Activated naive CD8-positive, alpha-beta T cell treated with anti-CD3 and anti-CD28 coated beads, Interleukin-2, amount 50 U/mL, for 16 hours (primary cell): ENCODE data around the gene ATP2A3.

Experiments used
- DNase-seq: peaks from one replicate; pipeline ENCODE4 v3.0.0-alpha.2; 2020; ENCODE audit warnings: low read depth, low spot score

Gene ATP2A3

GRCh38 chr17:3928406-3928805 lies 35.8 kb downstream of the ATP2A3 start:
- DNase-seq, result no peak

GRCh38 chr17:3927628-3928340 lies 36.5 kb downstream of the ATP2A3 start:
- DNase-seq, result no peak

GRCh38 chr17:3926860-3927627 lies 37.2 kb downstream of the ATP2A3 start:
- no peak for DNase-seq

GRCh38 chr17:3925684-3926485 lies 38.4 kb downstream of the ATP2A3 start:
- no peak for DNase-seq

- no peak for DNase-seq
Measured at GRCh38 chr17:3924512-3925350, 39.5 kb downstream of the ATP2A3 start.

GRCh38 chr17:3923466-3924190 lies 40.6 kb downstream of the ATP2A3 start:
- DNase-seq, result no peak

GRCh38 chr17:3922765-3923164 lies 41.5 kb downstream of the ATP2A3 start:
- DNase-seq, result no peak

GRCh38 chr17:3921502-3922319 lies 42.5 kb downstream of the ATP2A3 start:
- DNase-seq, result no peak

- no peak for DNase-seq
Measured at GRCh38 chr17:3921006-3921405, 43.2 kb downstream of the ATP2A3 start.

- DNase-seq, result no peak
Measured at GRCh38 chr17:3919123-3919624, 45.1 kb downstream of the ATP2A3 start.

DNA sequence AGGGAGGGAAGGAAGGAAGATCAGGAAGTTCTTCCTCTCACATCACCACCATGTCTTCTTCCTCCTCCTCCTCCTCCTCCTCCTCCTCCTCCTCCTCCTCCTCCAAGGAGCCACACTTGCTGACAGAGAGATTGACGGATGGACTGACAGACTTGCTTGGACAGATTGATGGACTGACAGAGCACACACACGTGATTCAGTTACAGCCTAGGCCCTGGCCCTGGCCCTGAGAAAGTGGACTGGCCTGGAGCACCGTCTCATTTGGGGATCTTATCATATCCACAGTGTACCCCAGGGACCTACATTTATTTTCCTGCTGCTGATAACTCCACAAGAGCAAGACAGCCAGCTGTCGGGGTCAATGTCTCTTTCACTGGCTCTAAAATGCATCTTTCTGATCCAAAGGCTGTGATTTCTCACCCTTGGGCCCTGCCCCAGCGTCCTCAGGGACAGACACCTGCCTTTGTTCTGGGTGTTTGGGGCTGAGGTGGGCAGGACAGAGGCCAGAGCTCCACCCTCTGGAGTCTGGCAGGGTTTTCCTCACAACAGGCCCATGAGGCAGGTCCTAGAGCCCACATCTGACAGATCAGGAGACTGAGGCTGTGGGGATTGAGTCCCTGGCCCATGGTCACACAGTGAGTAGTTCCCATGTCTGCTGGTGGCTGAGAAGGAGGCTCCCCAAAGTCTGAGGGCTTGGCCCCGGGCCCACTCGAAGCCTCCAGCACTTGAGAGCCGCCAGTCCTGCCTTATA lies 45.7 kb downstream of the ATP2A3 start:
- DNase-seq, result no peak

DNA sequence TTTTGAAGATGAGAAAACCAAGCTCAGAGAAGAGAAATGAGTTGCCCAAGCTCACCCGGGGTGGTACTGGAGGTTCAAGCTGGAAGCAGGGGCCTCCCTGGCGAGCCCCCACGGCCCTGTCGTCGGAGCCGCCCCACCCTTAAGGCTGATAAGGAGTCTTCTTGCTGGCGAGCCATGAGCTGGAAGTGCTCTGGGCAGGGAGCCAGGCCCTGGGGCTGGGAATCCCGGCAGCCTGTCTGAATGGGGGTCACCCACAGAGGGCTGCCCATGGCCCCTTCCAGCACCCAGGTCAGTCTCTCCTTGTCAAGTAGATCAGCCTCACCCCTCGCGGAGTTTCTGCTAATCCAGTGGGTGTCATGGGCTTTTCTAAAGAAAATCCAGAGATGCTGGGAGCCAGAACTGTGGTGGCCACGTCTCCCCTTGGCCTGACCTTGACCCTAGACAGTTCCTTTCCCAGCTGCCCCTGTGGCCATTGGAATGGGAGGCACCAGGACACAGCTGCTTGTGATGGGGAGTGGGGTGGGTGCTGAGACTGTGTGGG lies 46.8 kb downstream of the ATP2A3 start:
- DNase-seq, result no peak

GRCh38 chr17:3916825-3917224 lies 47.4 kb downstream of the ATP2A3 start:
- DNase-seq, result no peak

DNA sequence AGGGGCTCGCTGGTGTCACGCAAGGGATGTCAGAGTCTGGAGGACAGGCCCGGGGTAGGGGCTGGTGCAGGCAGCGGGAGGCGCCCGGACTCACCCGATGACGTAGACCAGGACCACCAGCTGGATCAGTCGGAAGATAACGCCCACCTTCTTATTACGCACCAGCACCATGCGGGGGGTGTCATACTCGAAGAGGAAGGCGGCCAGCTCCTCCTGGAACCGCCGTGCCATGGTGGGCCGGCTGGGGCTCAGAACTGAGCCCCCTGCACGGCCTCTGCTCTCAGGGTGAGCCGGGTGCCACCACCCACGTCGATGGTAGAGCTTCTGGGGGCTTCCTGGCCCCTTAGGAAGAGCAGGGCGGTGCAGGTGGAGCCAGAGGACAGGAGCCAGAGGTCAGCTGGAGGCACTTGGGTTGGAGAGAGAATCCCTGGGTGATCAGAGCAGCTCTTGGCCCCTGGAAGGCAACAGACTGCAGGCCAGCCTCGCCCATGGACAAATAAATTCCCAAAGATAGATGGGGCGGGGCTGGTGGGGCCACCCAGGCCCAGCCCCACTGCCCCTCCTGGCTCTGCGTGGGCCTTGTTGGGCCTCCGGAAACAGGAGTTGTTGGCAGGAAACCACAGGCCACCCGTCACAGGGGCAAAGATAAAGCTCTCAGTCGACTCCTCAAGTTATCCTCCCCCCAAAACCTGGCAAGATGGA lies 48.1 kb downstream of the ATP2A3 start, which contains the start of gene P2RX1:
Gene P2RX1 (minus strand): TSS at position 471 of the 702 bp plus-strand sequence. CDS start 240 bp downstream, at position 231.
- DNase-seq, result no peak

DNA sequence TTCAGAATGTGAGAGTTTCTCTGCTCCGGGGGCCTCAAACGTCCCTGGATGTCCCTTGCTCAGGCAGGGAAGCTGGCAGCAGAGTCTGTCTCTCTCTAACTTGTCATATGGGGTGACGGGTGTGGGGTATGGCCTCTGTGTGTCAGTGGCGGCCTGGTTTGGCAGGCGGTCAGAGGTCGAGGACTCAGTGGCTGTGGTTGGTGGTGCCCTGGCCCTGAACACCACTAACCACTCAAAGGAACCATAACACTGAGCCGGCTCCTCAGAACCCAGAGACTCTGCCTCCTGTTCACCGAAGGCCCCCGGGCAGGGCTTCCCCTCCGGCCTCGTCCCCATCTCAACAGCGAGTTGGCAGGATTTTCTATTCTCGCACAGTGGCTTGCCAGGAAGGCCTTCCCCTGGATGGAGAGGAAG lies 48.6 kb downstream of the ATP2A3 start:
- no peak for DNase-seq

- no peak for DNase-seq
Measured at GRCh38 chr17:3914312-3914670, 49.9 kb downstream of the ATP2A3 start.

DNA sequence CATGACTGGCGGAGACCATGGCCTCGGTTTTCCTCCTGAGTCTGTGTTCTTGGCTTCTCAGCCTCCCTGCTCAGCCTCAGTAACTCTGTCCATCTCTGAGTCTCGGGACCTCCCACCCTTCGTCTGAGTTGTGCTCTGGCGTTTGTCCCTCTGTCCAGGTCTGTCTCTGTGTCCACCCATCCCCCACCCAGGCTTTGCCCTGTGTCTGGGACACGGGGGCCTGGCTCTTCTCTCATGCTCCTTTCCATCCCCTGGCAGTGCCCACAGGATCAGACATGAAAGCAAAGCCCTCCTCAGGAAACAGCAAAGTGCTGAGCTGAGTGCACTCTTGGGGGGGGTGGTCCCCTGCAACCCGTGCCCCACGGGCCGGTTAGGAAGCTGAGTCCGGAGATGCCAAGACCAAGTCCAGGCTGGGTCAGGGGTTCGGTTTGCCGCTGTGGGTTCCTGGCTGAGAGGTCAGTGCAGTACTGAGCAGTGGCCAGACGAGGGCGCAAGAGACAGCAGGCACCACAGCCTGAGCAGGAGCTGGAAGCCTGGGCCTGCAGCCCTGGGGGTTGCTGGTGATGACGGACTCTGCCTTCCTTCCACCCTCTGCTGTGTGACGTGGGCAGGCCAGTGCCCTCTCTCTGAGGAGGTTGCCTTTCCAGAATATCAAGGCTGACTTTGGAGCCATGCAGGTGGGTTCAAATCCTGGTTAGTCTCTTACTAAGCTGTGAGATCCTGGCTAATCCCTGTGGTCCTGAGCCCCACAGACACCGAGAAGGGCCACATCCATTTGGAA lies 50.5 kb downstream of the ATP2A3 start:
- peak; percentile 59 for DNase-seq
